Stimulated activated naive CD4-positive, alpha-beta T cell (primary cell): Measurements from ENCODE around the gene SCUBE2.
"Not testable (repeated sequence)": the region's sequence is repeated elsewhere in the genome, so short reads cannot be mapped to it uniquely, and the experiment has no call there.

Source experiments
- DNase-seq, 6 experiments: peaks; one replicate each; lab custom pipeline; 2025; lab: John Stamatoyannopoulos, UW

SCUBE2 gene

GRCh38 chr11:9004183-9004926, 87.0 kb downstream of the SCUBE2 start:
- peak in 4 of 6 experiments; percentile 27 to 44 (median 32) for DNase-seq

DNA sequence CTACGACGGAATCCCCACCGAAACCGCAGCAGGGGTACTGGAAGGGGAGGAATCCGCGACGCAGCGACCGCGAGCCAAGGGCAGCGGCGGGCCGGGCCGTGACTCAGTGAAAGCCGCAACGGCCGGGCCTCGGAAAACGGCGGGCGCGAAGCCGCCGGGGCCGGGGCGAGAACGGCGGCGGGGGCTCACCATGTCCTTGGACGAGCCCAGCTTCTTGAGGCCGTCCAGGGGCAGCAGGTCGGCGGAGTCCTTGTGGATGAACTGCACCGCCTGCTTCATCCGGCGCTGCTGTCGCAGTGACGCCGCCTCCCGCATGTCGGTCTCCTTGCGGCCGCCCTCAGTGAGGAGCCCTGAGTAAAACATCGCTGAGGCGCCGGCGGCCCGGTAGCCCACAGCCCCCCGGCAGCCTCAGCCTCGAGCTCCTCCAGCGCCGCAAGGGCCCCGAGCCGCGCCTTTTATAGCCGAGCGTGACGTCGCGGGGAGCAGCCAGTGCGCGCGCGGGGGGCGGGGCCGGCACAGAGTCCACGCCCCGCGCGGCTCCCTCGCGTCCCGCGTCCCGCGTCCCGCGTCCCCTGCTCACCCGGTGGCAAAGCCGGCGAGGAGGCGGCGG, 87.7 kb downstream of the SCUBE2 start, which contains the start of gene NRIP3:
NRIP3 (minus strand) TSS at position 429 of the 610 bp plus-strand sequence; CDS start at position 363, 66 bp downstream.
- peak; percentile 54 to 82 (median 80) for DNase-seq

DNA sequence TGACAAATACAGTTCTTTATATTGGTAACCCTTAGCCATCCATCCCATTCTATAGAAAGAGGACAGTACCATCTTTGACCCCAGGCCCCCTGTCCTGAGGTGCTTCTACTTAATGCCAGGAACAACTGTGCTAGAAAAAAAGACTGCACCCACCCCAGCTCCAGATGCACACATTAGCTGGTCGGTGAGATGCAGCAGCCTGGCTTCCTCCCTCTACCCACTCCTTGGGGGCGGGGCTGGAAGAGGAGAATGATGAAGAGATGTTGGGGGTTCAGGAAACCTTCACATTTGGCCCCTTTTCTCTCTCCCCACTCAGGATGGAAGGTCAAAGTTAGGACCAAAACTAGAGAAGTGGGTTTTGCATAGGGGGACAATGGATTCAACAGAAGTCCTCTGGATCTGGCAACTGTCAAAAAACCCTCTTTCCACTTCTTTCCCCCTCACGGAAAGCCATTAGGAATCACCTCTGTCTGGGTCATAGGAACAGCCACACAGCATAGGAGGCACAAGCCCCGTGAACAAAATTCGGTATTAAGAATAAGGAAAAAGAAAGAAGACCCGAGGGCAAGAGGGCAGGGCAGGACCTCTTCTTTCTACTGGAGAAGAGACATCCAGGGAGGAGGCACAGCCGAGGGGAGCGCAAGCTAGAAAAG, 88.4 kb downstream of the SCUBE2 start:
- DNase-seq = peak in 1 of 6 experiments; percentile 4

- no peak for DNase-seq
These were observed 89.7 kb downstream of the SCUBE2 start for GRCh38 chr11:9001736-9002135.

DNA sequence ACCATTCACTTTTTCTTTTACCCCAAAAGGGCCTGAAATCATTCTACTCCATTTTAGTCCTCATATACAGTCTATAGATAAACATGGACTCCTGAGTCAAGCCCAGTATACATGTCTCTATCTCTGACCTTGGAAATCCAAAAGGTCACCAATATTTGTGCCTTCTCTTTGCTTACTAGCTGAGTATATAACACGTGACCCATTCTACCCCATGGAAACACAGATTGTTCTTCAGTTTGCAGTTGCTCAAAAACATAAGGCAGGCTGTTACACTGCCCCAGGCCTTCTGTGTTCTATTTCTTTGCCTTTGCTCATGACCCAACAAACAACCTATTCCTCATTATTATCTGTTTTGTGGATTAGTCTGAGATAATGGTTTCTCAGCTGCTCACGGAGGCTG, 93.4 kb downstream of the SCUBE2 start:
- no peak for DNase-seq

GRCh38 chr11:8997451-8997850, 93.9 kb downstream of the SCUBE2 start:
- no peak for DNase-seq

DNA sequence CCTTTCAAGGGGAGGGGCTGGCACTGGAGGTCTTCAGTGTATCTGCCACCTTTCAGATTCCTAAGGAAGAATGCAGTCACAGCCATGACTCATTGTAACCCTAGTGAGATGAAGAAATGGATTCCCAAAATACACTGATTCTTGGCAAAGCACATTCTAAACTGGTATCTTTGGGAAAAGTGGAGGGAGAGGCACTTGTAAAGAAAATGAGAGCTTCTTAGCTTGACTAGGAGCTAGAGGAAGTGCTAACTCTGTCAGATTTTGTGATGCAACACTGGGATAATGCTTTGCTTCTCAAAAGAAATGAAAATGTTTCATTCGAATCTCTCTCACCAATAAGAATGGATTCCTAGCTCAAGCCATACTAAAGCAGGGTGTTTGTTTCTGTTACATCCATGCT, 101.9 kb downstream of the SCUBE2 start:
- no peak for DNase-seq

DNA sequence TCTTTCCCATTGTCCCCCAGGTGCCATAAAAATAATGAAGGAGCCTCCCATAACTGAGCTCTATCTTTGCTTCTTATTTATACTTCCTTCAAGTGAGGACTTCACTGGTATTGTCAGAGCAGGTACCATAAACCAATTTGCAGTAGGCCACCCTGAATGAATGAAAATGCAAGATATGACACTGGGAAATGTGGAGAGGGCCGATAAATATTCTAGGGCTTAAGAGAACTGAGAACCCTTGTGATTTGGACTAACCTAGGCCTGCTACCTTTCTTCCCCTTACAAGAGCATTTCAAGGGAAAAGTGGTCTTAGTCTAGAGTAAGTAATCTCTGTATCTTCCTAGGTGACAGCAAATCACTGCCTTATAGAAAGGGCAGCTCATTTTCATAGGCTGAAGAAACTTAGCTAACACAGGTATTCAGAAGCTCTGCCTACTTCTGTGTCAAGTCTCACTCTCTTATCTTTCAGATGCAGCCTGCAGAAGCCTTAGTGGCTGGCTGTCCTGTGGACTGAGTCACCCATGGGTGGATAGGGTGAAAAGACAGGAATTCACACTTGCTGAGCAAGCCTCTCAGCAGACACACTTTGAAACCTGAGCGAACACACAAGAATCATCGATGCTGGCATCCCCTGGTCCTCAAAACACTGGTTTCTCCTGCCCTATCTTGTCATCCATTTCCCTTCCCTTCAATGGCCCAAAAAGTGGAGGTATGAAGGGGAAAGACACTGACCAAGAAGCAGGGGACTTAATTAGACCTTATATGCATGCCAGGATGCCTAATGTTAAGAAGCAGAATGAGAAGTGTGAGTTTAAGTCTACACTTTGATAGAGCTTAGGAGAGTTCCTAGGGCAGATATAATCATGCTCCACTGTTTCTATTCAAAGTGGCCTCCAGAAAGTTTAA, 102.8 kb downstream of the SCUBE2 start:
- no peak for DNase-seq

- no peak for DNase-seq
These were observed 104.0 kb downstream of the SCUBE2 start for GRCh38 chr11:8987446-8987845.

DNA sequence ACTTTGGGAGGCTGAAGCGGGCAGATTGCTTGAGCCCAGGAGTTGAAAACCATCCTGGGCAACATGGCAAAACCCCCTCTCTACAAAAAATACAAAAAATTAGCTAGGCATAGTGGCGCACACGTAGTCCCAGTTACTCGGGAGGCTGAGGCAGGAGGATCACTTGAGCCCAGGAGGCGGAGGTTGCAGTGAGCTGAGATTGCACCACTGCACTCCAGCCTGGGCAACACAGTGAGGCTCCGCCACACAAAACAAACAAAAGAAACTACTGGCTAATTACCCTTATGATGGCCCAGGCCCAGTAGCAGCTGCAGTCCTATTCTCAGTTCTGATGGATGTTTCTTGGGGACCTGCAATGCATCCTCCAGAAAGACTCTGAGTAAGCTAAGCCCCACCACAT, 104.6 kb downstream of the SCUBE2 start:
- not testable (repeated sequence) for DNase-seq

- no peak for DNase-seq
These were observed 105.9 kb downstream of the SCUBE2 start for GRCh38 chr11:8985462-8985861.

- DNase-seq = no peak
These were observed 107.8 kb downstream of the SCUBE2 start for GRCh38 chr11:8983552-8983951.

- no peak for DNase-seq
These were observed 110.9 kb downstream of the SCUBE2 start for GRCh38 chr11:8980485-8980884.

DNA sequence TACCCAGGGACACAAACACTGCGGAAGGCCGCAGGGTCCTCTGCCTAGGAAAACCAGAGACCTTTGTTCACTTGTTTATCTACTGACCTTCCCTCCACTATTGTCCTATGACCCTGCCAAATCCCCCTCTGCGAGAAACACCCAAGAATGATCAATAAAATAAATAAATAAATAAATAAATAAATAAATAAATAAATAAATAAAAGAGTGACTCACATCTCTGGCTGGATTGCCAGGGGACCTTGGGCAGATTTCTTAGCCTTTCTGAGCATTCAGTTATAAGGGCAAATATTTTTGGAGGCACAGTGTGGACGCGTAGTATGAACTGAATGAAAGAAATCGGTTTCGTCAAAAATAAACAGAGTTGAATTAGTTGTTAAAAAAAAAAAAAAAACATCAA, 112.0 kb downstream of the SCUBE2 start:
- not testable (repeated sequence) for DNase-seq

DNA sequence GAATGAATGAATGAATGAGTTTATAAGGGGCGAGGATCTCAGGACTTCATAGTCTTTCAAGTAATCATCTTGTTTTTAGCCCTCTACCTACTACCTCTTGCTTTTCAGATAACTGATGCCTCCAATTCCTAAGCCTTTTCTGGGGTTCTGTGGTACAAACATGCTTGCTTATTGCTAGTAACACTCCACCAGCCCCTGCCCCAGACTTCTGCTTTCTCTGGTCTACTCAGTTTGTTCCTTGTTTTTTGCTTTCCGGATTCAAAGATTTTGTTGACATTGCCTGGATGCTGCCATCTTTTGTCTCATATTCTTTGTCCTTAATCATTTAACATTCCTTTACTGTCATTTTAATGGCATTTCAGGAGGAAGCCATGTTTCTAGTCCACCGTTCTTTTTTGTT, 118.3 kb downstream of the SCUBE2 start:
- no peak for DNase-seq

DNA sequence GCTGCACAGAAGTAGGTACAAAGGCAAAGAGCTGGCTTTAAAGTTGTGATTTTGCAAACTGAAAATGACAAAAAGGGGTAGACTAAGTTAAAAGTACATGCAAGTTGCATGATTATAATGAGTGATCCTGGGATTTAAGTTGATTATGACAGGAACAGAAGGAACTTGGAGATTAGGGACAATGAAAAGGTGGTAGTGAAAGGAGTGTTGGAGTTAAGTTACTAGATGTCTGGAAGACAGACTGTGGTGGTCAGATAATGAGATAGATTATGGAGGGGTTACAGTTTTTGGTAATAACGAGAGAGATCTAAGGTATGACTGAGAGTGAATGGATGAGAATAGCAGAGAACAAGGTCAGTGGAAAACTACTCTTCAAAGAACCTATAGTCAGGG, 119.5 kb downstream of the SCUBE2 start:
- no peak for DNase-seq

GRCh38 chr11:8971196-8971923, 120.0 kb downstream of the SCUBE2 start:
- no peak for DNase-seq
